Omental fat pad (tissue), 4 donors: Measurements from ENCODE around the gene TRIM38. TPM values are rescaled to one million over a fixed set of nuclear protein-coding genes. Genes with fewer than 3 reads are reported as not detected.

Source experiments
- ATAC-seq: fragments of 150-250 bp; one replicate; pipeline ENCODE4 v1.9.1; 2016; ENCODE audit warnings: mild to moderate bottlenecking, moderate library complexity; ENCODE audit not compliant: low FRiP score
- DNase-seq: peaks from one replicate; pipeline ENCODE4 v3.0.0-alpha.2; 2019; ENCODE audit warnings: low spot score
- CTCF ChIP-seq, 3 donors: fragments of 450-650 bp; IDR thresholded peaks; one replicate each; pipeline ENCODE4 v1.5.1; 2016 to 2017; ENCODE audit warnings: antibody characterized with exemption in 3 of 3, mild to moderate bottlenecking in 3 of 3, moderate library complexity in 2 of 3
- total RNA-seq, 4 donors: library from RNA; depleted of rRNA; stranded (reverse); fragments of >200 nt; gene quantifications; one replicate each; pipeline ENCODE4 v1.1.0, GENCODE V29; 2016

TRIM38 gene
- total RNA-seq, 4 donors from 2014 or later, result 7.8 to 21.6 (median 11.7) TPM

- ATAC-seq, result no peak
These were observed 56.7 kb downstream of the TRIM38 start for GRCh38 chr6:26019261-26019830.

GRCh38 chr6:26019967-26020328 lies 57.3 kb downstream of the TRIM38 start:
- no peak for TF ChIP-seq CTCF (IDR thresholded peaks at IDR 0.05)
- ATAC-seq (no peak), DNase-seq (no peak)

More at GRCh38 chr6:26019261-26019830, 56.7 kb downstream of the TRIM38 start:
- no peak for DNase-seq
- no peak for TF ChIP-seq CTCF (IDR thresholded peaks at IDR 0.05)

GRCh38 chr6:26020329-26021000 lies 57.9 kb downstream of the TRIM38 start:
- DNase-seq (peak; percentile 70), ATAC-seq (peak; percentile 57)
- no peak for TF ChIP-seq CTCF (IDR thresholded peaks at IDR 0.05)

GRCh38 chr6:26021001-26021349 lies 58.4 kb downstream of the TRIM38 start:
- no peak for TF ChIP-seq CTCF (IDR thresholded peaks at IDR 0.05)
- DNase-seq (peak; percentile 52), ATAC-seq (peak; percentile 16)

- TF ChIP-seq CTCF (IDR thresholded peaks at IDR 0.05), result no peak
- peak; percentile 72 for DNase-seq
- peak; percentile 83 for ATAC-seq
These were observed 58.9 kb downstream of the TRIM38 start for GRCh38 chr6:26021350-26022131.

GRCh38 chr6:26022132-26022472 lies 59.5 kb downstream of the TRIM38 start:
- peak; percentile 3 for ATAC-seq
- no peak for DNase-seq
- no peak for TF ChIP-seq CTCF (IDR thresholded peaks at IDR 0.05)
